WTC11 (cell line): ENCODE results near the gene CLEC17A. TPM values are rescaled to one million over a fixed set of nuclear protein-coding genes. Genes with fewer than 3 reads are reported as not detected.

Experiments
- ATAC-seq: fragments of 200-7000 bp; cut with Tn5 transposase; 2 replicates; pipeline ENCODE4 v1.10.0; 2021; ENCODE audit warnings: mild to moderate bottlenecking, moderate library complexity
- CTCF ChIA-PET: fragments of 300-600 bp; sonication (Branson Sonifier 250); formaldehyde crosslinking; loops from one replicate; lab custom pipeline; 2021; ENCODE audit warnings: antibody characterized with exemption; lab: Charles Lee
- POLR2A ChIA-PET: fragments of 350-600 bp; sonication (Branson Sonifier 250); formaldehyde crosslinking; loops from one replicate; lab custom pipeline; 2021; ENCODE audit warnings: antibody characterized with exemption; lab: Charles Lee
- DNase-seq: peaks from one replicate; pipeline ENCODE4 v3.0.0; 2021; ENCODE audit warnings: low spot score
- H3K27ac Mint-ChIP-seq: 2 replicates; pipeline ENCODE4 v1.8.0; 2021; ENCODE audit warnings: mixed read lengths
- H3K27me3 Mint-ChIP-seq: 2 replicates; pipeline ENCODE4 v1.8.0; 2021; ENCODE audit warnings: low read depth, mild to moderate bottlenecking, moderate library complexity, mixed read lengths
- H3K36me3 Mint-ChIP-seq: 2 replicates; pipeline ENCODE4 v1.8.0; 2021; ENCODE audit warnings: mixed read lengths
- H3K4me1 Mint-ChIP-seq: 2 replicates; pipeline ENCODE4 v1.8.0; 2022; ENCODE audit warnings: mixed read lengths
- H3K4me3 Mint-ChIP-seq: 2 replicates; pipeline ENCODE4 v1.8.0; 2021; ENCODE audit warnings: mild to moderate bottlenecking, moderate library complexity, mixed read lengths
- H3K9me3 Mint-ChIP-seq: 2 replicates; pipeline ENCODE4 v1.8.0; 2021; ENCODE audit warnings: mixed read lengths
- ESRRA ChIP-seq: sonication (generic); formaldehyde crosslinking; IDR thresholded peaks from 2 replicates; pipeline ENCODE4 v1.8.1; 2022; ENCODE audit warnings: mild to moderate bottlenecking, missing genetic modification reagents, borderline replicate concordance
- GRHL2 ChIP-seq: fragments of 250-450 bp; sonication (Bioruptor Pico); IDR thresholded peaks from 2 replicates; pipeline ENCODE4 v1.8.0; 2022; ENCODE audit warnings: mild to moderate bottlenecking, moderate library complexity; ENCODE audit not compliant: insufficient replicate concordance, severe bottlenecking
- OVOL2 ChIP-seq: fragments of 250-450 bp; sonication (Bioruptor Pico); IDR thresholded peaks from 2 replicates; pipeline ENCODE4 v1.9.0; 2021; ENCODE audit warnings: mild to moderate bottlenecking, borderline replicate concordance
- RORB ChIP-seq: fragments of 250-450 bp; sonication (Bioruptor Pico); IDR thresholded peaks from 2 replicates; pipeline ENCODE4 v1.9.0; 2021; ENCODE audit warnings: mild to moderate bottlenecking
- SMAD4 ChIP-seq: sonication (generic); formaldehyde crosslinking; IDR thresholded peaks from 2 replicates; pipeline ENCODE4 v1.8.0; 2022; ENCODE audit warnings: mild to moderate bottlenecking, missing genetic modification reagents
- SOX15 ChIP-seq: fragments of 250-450 bp; sonication (Bioruptor Pico); IDR thresholded peaks from 2 replicates; pipeline ENCODE4 v1.9.0; 2021; ENCODE audit warnings: mild to moderate bottlenecking
- SP1 ChIP-seq: sonication (generic); formaldehyde crosslinking; conservative IDR thresholded peaks from 2 replicates; pipeline ENCODE4 v1.8.1; 2022; ENCODE audit warnings: missing genetic modification reagents
- TCF7 ChIP-seq: sonication (generic); formaldehyde crosslinking; IDR thresholded peaks from 2 replicates; pipeline ENCODE4 v1.8.0; 2022; ENCODE audit warnings: mild to moderate bottlenecking, low read depth, missing genetic modification reagents, moderate library complexity
- ZNF121 ChIP-seq: sonication (generic); formaldehyde crosslinking; IDR thresholded peaks from 2 replicates; pipeline ENCODE4 v1.8.0; 2023; ENCODE audit warnings: missing genetic modification reagents
- ZNF138 ChIP-seq: sonication (generic); formaldehyde crosslinking; conservative IDR thresholded peaks from 2 replicates; pipeline ENCODE4 v1.8.1; 2022; ENCODE audit warnings: mild to moderate bottlenecking, moderate library complexity, missing genetic modification reagents
- ZNF317 ChIP-seq: sonication (generic); formaldehyde crosslinking; IDR thresholded peaks from 2 replicates; pipeline ENCODE4 v1.8.1; 2023; ENCODE audit warnings: low read depth, mild to moderate bottlenecking, moderate library complexity, missing genetic modification reagents, borderline replicate concordance
- ZNF396 ChIP-seq: fragments of 250-450 bp; sonication (Bioruptor Pico); IDR thresholded peaks from 2 replicates; pipeline ENCODE4 v1.8.0; 2021; ENCODE audit warnings: mild to moderate bottlenecking, moderate library complexity, borderline replicate concordance
- total RNA-seq: library from RNA; stranded (reverse); gene quantifications from 3 replicates; pipeline ENCODE4 v1.2.3, GENCODE V29; 2021
- TF ChIP-seq, protein P1 (sequence below): sonication (generic); formaldehyde crosslinking; IDR thresholded peaks from 2 replicates; pipeline ENCODE4 v1.8.1; 2022; ENCODE audit warnings: mild to moderate bottlenecking, missing genetic modification reagents, moderate library complexity, borderline replicate concordance
- TF ChIP-seq, protein P2 (sequence below): fragments of 250-450 bp; sonication (Bioruptor Pico); IDR thresholded peaks from 2 replicates; pipeline ENCODE4 v1.9.0; 2021; ENCODE audit warnings: moderate library complexity, mild to moderate bottlenecking, inconsistent platforms, borderline replicate concordance
- TF ChIP-seq, protein P3 (sequence below): fragments of 250-450 bp; sonication (Bioruptor Pico); IDR thresholded peaks from 2 replicates; pipeline ENCODE4 v2.1.2; 2022; ENCODE audit warnings: mild to moderate bottlenecking, moderate library complexity
- TF ChIP-seq, protein P4 (sequence below): sonication (generic); formaldehyde crosslinking; IDR thresholded peaks from 2 replicates; pipeline ENCODE4 v1.8.0; 2023; ENCODE audit warnings: mild to moderate bottlenecking, missing genetic modification reagents
- TF ChIP-seq, protein P5 (sequence below): sonication (generic); formaldehyde crosslinking; IDR thresholded peaks from 2 replicates; pipeline ENCODE4 v1.8.1; 2022; ENCODE audit warnings: missing genetic modification reagents, borderline replicate concordance
- TF ChIP-seq, protein P6 (sequence below): sonication (generic); formaldehyde crosslinking; IDR thresholded peaks from 2 replicates; pipeline ENCODE4 v1.8.0; 2022; ENCODE audit warnings: missing genetic modification reagents

The CLEC17A gene
- total RNA-seq, 1 experiment from 2014 or later = not detected

DNA sequence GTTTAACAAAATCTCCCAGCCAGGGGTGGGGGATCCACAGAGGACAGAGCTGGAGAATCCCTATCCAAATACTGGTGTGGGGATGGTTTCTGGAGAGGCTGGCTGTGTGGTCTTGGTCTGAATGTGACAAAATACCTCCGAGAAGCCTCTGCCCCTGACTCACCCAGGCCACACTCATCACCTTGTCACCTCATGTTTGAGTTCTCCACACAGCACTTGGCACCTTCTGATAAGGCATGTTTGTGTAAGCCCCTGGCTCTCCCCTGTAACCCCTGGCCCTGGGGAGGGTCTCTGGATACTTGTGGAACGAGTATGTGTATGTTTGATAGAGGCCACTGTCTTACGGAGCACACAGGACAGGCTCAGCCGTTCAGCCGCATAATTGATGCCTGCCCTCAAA is 38.8 kb upstream of the CLEC17A start:
- H3K4me3 Mint-ChIP-seq = no peak overlapping the region
- TF ChIP-seq, protein P1, sequence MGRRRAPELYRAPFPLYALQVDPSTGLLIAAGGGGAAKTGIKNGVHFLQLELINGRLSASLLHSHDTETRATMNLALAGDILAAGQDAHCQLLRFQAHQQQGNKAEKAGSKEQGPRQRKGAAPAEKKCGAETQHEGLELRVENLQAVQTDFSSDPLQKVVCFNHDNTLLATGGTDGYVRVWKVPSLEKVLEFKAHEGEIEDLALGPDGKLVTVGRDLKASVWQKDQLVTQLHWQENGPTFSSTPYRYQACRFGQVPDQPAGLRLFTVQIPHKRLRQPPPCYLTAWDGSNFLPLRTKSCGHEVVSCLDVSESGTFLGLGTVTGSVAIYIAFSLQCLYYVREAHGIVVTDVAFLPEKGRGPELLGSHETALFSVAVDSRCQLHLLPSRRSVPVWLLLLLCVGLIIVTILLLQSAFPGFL = no peak
- no peak for TF ChIP-seq GRHL2 (CRISPR knock-in tag)
- no peak for TF ChIP-seq RORB (CRISPR knock-in tag)
- TF ChIP-seq, protein P2, sequence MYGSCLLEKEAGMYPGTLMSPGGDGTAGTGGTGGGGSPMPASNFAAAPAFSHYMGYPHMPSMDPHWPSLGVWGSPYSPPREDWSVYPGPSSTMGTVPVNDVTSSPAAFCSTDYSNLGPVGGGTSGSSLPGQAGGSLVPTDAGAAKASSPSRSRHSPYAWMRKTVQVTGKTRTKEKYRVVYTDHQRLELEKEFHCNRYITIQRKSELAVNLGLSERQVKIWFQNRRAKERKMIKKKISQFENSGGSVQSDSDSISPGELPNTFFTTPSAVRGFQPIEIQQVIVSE (CRISPR knock-in tag) = no peak
- no peak for TF ChIP-seq SOX15 (CRISPR knock-in tag)
- TF ChIP-seq, protein P3, sequence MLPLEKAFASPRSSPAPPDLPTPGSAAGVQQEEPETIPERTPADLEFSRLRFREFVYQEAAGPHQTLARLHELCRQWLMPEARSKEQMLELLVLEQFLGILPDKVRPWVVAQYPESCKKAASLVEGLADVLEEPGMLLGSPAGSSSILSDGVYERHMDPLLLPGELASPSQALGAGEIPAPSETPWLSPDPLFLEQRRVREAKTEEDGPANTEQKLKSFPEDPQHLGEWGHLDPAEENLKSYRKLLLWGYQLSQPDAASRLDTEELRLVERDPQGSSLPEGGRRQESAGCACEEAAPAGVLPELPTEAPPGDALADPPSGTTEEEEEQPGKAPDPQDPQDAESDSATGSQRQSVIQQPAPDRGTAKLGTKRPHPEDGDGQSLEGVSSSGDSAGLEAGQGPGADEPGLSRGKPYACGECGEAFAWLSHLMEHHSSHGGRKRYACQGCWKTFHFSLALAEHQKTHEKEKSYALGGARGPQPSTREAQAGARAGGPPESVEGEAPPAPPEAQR (CRISPR knock-in tag) = no peak
- TF ChIP-seq, protein P4, sequence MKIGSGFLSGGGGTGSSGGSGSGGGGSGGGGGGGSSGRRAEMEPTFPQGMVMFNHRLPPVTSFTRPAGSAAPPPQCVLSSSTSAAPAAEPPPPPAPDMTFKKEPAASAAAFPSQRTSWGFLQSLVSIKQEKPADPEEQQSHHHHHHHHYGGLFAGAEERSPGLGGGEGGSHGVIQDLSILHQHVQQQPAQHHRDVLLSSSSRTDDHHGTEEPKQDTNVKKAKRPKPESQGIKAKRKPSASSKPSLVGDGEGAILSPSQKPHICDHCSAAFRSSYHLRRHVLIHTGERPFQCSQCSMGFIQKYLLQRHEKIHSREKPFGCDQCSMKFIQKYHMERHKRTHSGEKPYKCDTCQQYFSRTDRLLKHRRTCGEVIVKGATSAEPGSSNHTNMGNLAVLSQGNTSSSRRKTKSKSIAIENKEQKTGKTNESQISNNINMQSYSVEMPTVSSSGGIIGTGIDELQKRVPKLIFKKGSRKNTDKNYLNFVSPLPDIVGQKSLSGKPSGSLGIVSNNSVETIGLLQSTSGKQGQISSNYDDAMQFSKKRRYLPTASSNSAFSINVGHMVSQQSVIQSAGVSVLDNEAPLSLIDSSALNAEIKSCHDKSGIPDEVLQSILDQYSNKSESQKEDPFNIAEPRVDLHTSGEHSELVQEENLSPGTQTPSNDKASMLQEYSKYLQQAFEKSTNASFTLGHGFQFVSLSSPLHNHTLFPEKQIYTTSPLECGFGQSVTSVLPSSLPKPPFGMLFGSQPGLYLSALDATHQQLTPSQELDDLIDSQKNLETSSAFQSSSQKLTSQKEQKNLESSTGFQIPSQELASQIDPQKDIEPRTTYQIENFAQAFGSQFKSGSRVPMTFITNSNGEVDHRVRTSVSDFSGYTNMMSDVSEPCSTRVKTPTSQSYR = no peak
- TF ChIP-seq, protein P5, sequence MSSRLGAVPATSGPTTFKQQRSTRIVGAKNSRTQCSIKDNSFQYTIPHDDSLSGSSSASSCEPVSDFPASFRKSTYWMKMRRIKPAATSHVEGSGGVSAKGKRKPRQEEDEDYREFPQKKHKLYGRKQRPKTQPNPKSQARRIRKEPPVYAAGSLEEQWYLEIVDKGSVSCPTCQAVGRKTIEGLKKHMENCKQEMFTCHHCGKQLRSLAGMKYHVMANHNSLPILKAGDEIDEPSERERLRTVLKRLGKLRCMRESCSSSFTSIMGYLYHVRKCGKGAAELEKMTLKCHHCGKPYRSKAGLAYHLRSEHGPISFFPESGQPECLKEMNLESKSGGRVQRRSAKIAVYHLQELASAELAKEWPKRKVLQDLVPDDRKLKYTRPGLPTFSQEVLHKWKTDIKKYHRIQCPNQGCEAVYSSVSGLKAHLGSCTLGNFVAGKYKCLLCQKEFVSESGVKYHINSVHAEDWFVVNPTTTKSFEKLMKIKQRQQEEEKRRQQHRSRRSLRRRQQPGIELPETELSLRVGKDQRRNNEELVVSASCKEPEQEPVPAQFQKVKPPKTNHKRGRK (CRISPR knock-in tag) = no peak
- no peak for TF ChIP-seq ZNF138
- peaks cover 6% of the 10 kb centered on the region for H3K4me1 Mint-ChIP-seq
- no peak overlapping the region for H3K27ac Mint-ChIP-seq
- H3K9me3 Mint-ChIP-seq = no peaks in the 10 kb centered on the region
- no peak for ATAC-seq
- H3K36me3 Mint-ChIP-seq = peaks cover 5% of the 10 kb centered on the region; the same call in 1 of the 2 replicates
- ChIA-PET CTCF (interaction anchor here (1.6 kb wide), 1 partner anchor 12 kb away, joined by 10 read pairs; no protein-coding TSS in a partner anchor), POLR2A (no interaction called here)
- H3K27me3 Mint-ChIP-seq = no peaks in the 10 kb centered on the region
- DNase-seq = no peak

DNA sequence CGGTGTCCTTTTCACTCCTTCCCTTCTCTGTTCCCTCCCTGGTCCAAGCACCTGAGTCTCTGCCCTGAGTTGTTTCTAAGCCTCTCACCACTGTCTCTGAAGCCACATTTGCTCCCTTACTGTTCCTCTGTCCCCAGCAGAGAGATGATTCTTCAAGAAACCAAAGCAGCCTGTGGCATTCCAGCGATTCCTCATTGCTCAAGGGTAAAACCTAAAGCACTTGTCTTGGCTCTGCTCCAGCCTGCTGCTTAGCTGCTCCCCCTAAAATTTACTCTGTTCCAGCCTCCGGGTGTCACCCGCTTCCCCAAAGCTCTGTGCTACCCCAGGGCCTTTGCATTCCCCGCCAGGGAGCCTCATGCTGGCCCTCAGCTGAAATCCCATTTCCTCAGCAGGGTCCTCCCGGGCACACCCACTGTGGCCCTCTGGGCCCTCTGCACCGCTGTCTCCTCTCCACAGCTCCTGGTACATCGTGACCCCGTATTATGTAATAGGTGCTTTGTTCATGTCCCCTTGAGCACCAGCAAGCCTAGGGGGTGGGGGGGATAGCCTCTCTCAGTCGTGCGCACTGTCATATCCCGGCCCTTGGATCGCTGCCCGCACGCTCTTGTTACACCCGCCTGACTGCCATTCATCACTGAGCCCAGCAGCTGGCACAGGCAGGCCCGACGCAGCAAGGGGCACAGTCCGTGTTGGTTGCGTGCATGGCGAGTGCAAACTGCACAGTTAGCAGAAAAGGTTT is 37.7 kb upstream of the CLEC17A start:
- ChIA-PET POLR2A (interaction anchor here (0.5 to 0.6 kb wide), 3 partner anchors 35 to 1712 kb away, joined by 4 to 5 read pairs (median 4); no protein-coding TSS in a partner anchor), CTCF (interaction anchor here (1.0 to 1.6 kb wide), 2 partner anchors 9 to 11 kb away, joined by 3 to 10 read pairs; no protein-coding TSS in a partner anchor)
- ATAC-seq = no peak
- Mint-ChIP-seq H3K9me3 (no peaks in the 10 kb centered on the region), H3K4me1 (peaks cover 6% of the 10 kb centered on the region), H3K27me3 (no peaks in the 10 kb centered on the region), H3K27ac (no peak overlapping the region; the same call in 1 of the 2 replicates), H3K36me3 (peaks cover 7% of the 10 kb centered on the region), H3K4me3 (no peak overlapping the region)
- DNase-seq = no peak
- TF ChIP-seq, protein P6, sequence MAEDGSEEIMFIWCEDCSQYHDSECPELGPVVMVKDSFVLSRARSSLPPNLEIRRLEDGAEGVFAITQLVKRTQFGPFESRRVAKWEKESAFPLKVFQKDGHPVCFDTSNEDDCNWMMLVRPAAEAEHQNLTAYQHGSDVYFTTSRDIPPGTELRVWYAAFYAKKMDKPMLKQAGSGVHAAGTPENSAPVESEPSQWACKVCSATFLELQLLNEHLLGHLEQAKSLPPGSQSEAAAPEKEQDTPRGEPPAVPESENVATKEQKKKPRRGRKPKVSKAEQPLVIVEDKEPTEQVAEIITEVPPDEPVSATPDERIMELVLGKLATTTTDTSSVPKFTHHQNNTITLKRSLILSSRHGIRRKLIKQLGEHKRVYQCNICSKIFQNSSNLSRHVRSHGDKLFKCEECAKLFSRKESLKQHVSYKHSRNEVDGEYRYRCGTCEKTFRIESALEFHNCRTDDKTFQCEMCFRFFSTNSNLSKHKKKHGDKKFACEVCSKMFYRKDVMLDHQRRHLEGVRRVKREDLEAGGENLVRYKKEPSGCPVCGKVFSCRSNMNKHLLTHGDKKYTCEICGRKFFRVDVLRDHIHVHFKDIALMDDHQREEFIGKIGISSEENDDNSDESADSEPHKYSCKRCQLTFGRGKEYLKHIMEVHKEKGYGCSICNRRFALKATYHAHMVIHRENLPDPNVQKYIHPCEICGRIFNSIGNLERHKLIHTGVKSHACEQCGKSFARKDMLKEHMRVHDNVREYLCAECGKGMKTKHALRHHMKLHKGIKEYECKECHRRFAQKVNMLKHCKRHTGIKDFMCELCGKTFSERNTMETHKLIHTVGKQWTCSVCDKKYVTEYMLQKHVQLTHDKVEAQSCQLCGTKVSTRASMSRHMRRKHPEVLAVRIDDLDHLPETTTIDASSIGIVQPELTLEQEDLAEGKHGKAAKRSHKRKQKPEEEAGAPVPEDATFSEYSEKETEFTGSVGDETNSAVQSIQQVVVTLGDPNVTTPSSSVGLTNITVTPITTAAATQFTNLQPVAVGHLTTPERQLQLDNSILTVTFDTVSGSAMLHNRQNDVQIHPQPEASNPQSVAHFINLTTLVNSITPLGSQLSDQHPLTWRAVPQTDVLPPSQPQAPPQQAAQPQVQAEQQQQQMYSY (CRISPR knock-in tag) = no peak
- no peak for TF ChIP-seq ZNF121
- TF ChIP-seq, protein P4 = no peak
- no peak for TF ChIP-seq OVOL2
- no peak for TF ChIP-seq TCF7 (CRISPR knock-in tag)
- no peak for TF ChIP-seq ZNF317
- no peak for TF ChIP-seq ESRRA (CRISPR knock-in tag)
- no peak for TF ChIP-seq SP1 (CRISPR knock-in tag)
- TF ChIP-seq ZNF396 (CRISPR knock-in tag) = no peak
- TF ChIP-seq SMAD4 = no peak
